Stomach (tissue), 9 donors: ENCODE data around the gene C8A. TPM values are rescaled to one million over a fixed set of nuclear protein-coding genes. Genes with fewer than 3 reads are reported as not detected.

ENCODE experiments used
- DNase-seq, 2 donors: peaks; one replicate each; pipeline versions ENCODE4 v3.0.0 to v3.0.0-alpha.2; 2013 to 2019
- H3K27ac ChIP-seq, 5 donors: fragments of 200-600 bp in 4 of 5; sonication (generic) in 4 of 5; one replicate each; pipeline ENCODE4 v1.5.1; 2013 to 2019; ENCODE audit warnings: mild to moderate bottlenecking in 1 of 5, moderate library complexity in 1 of 5
- H3K27me3 ChIP-seq, 3 donors: fragments of 200-600 bp; sonication (generic); one replicate each; pipeline ENCODE4 v1.5.1; 2017 to 2019; ENCODE audit warnings: mixed run types in 1 of 3
- H3K36me3 ChIP-seq, 4 donors: fragments of 200-600 bp; sonication (generic); 1 replicate in 3 of 4; 2 replicates in 1 of 4; pipeline ENCODE4 v1.5.1; 2016 to 2019
- H3K4me1 ChIP-seq, 4 donors: fragments of 200-600 bp; sonication (generic); one replicate each; pipeline ENCODE4 v1.5.1; 2016 to 2019
- H3K4me3 ChIP-seq, 4 donors: fragments of 200-600 bp; sonication (generic) in 3 of 4; one replicate each; pipeline ENCODE4 v1.5.1; 2016 to 2019; ENCODE audit warnings: mild to moderate bottlenecking in 1 of 4
- H3K9me3 ChIP-seq, 4 donors: fragments of 200-600 bp; sonication (generic); one replicate each; pipeline ENCODE4 v1.5.1; 2016 to 2019
- CTCF ChIP-seq, 7 experiments: fragments of 450-650 bp in 4 of 7; fragments of 200-600 bp in 3 of 7; sonication (generic) in 3 of 7; IDR thresholded peaks; one replicate each; pipeline ENCODE4 v1.5.1; 2016 to 2019; ENCODE audit warnings: antibody characterized with exemption in 7 of 7, control low read depth in 2 of 7, mild to moderate bottlenecking in 1 of 7
- EP300 ChIP-seq: sonication (generic); formaldehyde crosslinking; IDR thresholded peaks from one replicate; pipeline ENCODE4 v1.6.1; 2017; ENCODE audit warnings: antibody characterized with exemption
- POLR2A ChIP-seq, 4 donors: fragments of 450-650 bp; IDR thresholded peaks; one replicate each; pipeline ENCODE4 v1.6.1; 2016; ENCODE audit warnings: antibody characterized with exemption in 4 of 4, control low read depth in 2 of 4, mild to moderate bottlenecking in 1 of 4, moderate library complexity in 1 of 4
- POLR2AphosphoS5 ChIP-seq, 3 donors: sonication (generic); formaldehyde crosslinking; IDR thresholded peaks; one replicate each; pipeline ENCODE4 v1.6.1; 2016; ENCODE audit warnings: antibody characterized with exemption in 3 of 3
- WGBS, 5 donors: extraction: QIAGEN DNeasy Blood & Tissue Kit in 3 of 5; methylation state at CpG; one replicate each; pipeline versions ENCODE4 v1.1.5 to v1.1.7; 2013 to 2018; 5-methylcytosine and 5-hydroxymethylcytosine counted together
- intact Hi-C: fragments of 100-400 bp; cut with DNase I; formaldehyde crosslinking; loops from one replicate; pipeline ENCODE4 v1.15.1; 2023; ENCODE audit warnings: low total_unique reads
- polyA plus RNA-seq, 3 donors: library from polyadenylated mRNA; stranded (reverse); fragments of 200-250 nt; gene quantifications; one replicate each; pipeline ENCODE4 v1.2.3, GENCODE V29; 2013
- total RNA-seq, 5 donors: library from RNA; depleted of rRNA; stranded (reverse); fragments of >200 nt; gene quantifications; one replicate each; pipeline versions ENCODE4 v1.1.0 to v1.2.3, GENCODE V29; 2014 to 2016
- donor health status: healthy with polysubstance abuse.
- donor health status: Bipolar disorder and iron deficiency.
- donor health status: healthy.

C8A gene
- total and polyA plus RNA-seq, 8 donors, result 0.25 to 0.38 TPM; not detected in 6

GRCh38 chr1:56824938-56825337 lies 29.7 kb upstream of the C8A start:
- Histone ChIP-seq H3K27me3 (peaks cover 0 to 8% (median 0%) of the 10 kb centered on the region in 3 donors), H3K9me3 (no peaks in the 10 kb centered on the region), H3K4me1 (peaks cover 8 to 13% (median 11%) of the 10 kb centered on the region in 4 donors), H3K36me3 (no peaks in the 10 kb centered on the region), H3K4me3 (no peak overlapping the region), H3K27ac (no peak overlapping the region)
- intact Hi-C loops, result loop anchor here (10.0 kb wide), 1 partner anchor 240 kb away; no protein-coding TSS in a partner anchor
- TF ChIP-seq CTCF (IDR thresholded peaks at IDR 0.05) (no peak), POLR2A (IDR thresholded peaks at IDR 0.05) (no peak), POLR2AphosphoS5 (IDR thresholded peaks at IDR 0.05) (no peak), EP300 (no peak)
- no peak for DNase-seq
- WGBS, 5 donors, result 65 to 89% (median 81%) methylated on average over 1 of the region's 1 CpG

- H3K27me3 ChIP-seq, result peaks cover 0 to 10% (median 0%) of the 10 kb centered on the region in 3 donors
- no peak overlapping the region for H3K27ac ChIP-seq
- no peaks in the 10 kb centered on the region for H3K36me3 ChIP-seq
- intact Hi-C loops, result loop anchor here (10.0 kb wide), 1 partner anchor 239 kb away; no protein-coding TSS in a partner anchor
- 70 to 93% (median 82%) methylated on average over 4 of the region's 4 CpGs for WGBS, 5 donors
- no peak overlapping the region for H3K4me3 ChIP-seq
- H3K4me1 ChIP-seq, result peaks cover 8 to 12% (median 10%) of the 10 kb centered on the region in 4 donors
- TF ChIP-seq POLR2AphosphoS5 (IDR thresholded peaks at IDR 0.05), result no peak
- TF ChIP-seq POLR2A (IDR thresholded peaks at IDR 0.05), result no peak
- no peak for TF ChIP-seq EP300
- no peak for TF ChIP-seq CTCF (IDR thresholded peaks at IDR 0.05)
- no peak for DNase-seq
- H3K9me3 ChIP-seq, result no peaks in the 10 kb centered on the region
Measured at GRCh38 chr1:56825436-56825835, 29.2 kb upstream of the C8A start.

GRCh38 chr1:56827711-56828110 lies 26.9 kb upstream of the C8A start:
- no peak for DNase-seq
- no peak overlapping the region for H3K27ac ChIP-seq
- H3K36me3 ChIP-seq, result no peaks in the 10 kb centered on the region
- intact Hi-C loops, result loop anchor here (10.0 kb wide), 1 partner anchor 237 kb away; no protein-coding TSS in a partner anchor
- H3K4me1 ChIP-seq, result peaks cover 0 to 7% (median 0%) of the 10 kb centered on the region in 4 donors
- H3K9me3 ChIP-seq, result no peaks in the 10 kb centered on the region
- peaks cover 0 to 19% (median 0%) of the 10 kb centered on the region in 3 donors for H3K27me3 ChIP-seq
- H3K4me3 ChIP-seq, result no peak overlapping the region
- no peak for TF ChIP-seq POLR2A (IDR thresholded peaks at IDR 0.05)
- TF ChIP-seq POLR2AphosphoS5 (IDR thresholded peaks at IDR 0.05), result no peak
- TF ChIP-seq EP300, result no peak
- TF ChIP-seq CTCF (IDR thresholded peaks at IDR 0.05), result no peak

- DNase-seq, result no peak
- no peaks in the 10 kb centered on the region for H3K36me3 ChIP-seq
- TF ChIP-seq EP300 (no peak), CTCF (IDR thresholded peaks at IDR 0.05) (no peak), POLR2A (IDR thresholded peaks at IDR 0.05) (no peak), POLR2AphosphoS5 (IDR thresholded peaks at IDR 0.05) (no peak)
- WGBS, 5 donors, result 81 to 90% (median 86%) methylated on average over 4 of the region's 4 CpGs
- H3K4me3 ChIP-seq, result no peak overlapping the region
- H3K9me3 ChIP-seq, result no peaks in the 10 kb centered on the region
- intact Hi-C loops, result no loop called here
- H3K4me1 ChIP-seq, result peaks cover 0 to 7% (median 0%) of the 10 kb centered on the region in 4 donors
- H3K27ac ChIP-seq, result no peak overlapping the region
- peaks cover 0 to 19% (median 0%) of the 10 kb centered on the region in 3 donors for H3K27me3 ChIP-seq
Measured at GRCh38 chr1:56830052-56830451, 24.5 kb upstream of the C8A start.
